ENCODE measurements around the gene TMEM171. TPM values are rescaled to one million over a fixed set of nuclear protein-coding genes. Genes with fewer than 3 reads are reported as not detected.

The TMEM171 gene
- total and polyA plus RNA-seq, 7 donors = 21.7 to 49.9 (median 46.8) TPM; not detected in 4

DNA sequence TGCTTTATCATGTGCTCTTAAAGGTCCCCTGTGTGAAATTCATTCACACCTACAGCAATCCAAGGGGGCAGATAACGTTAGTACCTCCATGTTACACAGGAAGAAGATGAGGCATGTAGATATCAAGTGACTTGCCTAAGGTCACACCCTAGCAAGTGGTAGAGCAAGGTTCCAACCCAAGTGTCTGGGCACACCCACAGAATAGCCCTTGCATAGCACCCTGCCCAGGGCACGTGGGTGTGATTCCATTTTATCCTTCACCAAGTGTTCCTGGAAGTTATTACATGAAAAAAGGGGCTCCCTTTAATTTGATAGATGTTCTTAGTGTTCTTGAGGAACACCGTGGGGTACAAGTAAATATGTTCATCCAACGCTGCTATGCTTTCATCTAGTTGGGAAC, 4.9 kb downstream of the TMEM171 start:
- 44 to 66% methylated on average over 4 of the region's 4 CpGs for WGBS, 2 donors
- peaks cover 0 to 8% (median 7%) of the 10 kb centered on the region in 4 donors for H3K4me1 ChIP-seq
- no peak overlapping the region for H3K4me3 ChIP-seq
- H3K27ac ChIP-seq = no peak overlapping the region
- TF ChIP-seq, protein P1, sequence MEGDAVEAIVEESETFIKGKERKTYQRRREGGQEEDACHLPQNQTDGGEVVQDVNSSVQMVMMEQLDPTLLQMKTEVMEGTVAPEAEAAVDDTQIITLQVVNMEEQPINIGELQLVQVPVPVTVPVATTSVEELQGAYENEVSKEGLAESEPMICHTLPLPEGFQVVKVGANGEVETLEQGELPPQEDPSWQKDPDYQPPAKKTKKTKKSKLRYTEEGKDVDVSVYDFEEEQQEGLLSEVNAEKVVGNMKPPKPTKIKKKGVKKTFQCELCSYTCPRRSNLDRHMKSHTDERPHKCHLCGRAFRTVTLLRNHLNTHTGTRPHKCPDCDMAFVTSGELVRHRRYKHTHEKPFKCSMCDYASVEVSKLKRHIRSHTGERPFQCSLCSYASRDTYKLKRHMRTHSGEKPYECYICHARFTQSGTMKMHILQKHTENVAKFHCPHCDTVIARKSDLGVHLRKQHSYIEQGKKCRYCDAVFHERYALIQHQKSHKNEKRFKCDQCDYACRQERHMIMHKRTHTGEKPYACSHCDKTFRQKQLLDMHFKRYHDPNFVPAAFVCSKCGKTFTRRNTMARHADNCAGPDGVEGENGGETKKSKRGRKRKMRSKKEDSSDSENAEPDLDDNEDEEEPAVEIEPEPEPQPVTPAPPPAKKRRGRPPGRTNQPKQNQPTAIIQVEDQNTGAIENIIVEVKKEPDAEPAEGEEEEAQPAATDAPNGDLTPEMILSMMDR (IDR thresholded peaks at IDR 0.05) = no peak
- TF ChIP-seq EP300 (IDR thresholded peaks at IDR 0.05) = no peak
- TF ChIP-seq POLR2AphosphoS5 (IDR thresholded peaks at IDR 0.05) = no peak
- TF ChIP-seq POLR2A (IDR thresholded peaks at IDR 0.05) = no peak
- no peak for DNase-seq
- intact Hi-C loops (cut with DNase I) = no loop called here
- no peaks in the 10 kb centered on the region for H3K9me3 ChIP-seq
- H3K27me3 ChIP-seq = peaks cover 4 to 37% (median 25%) of the 10 kb centered on the region in 3 donors
- no peaks in the 10 kb centered on the region for H3K36me3 ChIP-seq

DNA sequence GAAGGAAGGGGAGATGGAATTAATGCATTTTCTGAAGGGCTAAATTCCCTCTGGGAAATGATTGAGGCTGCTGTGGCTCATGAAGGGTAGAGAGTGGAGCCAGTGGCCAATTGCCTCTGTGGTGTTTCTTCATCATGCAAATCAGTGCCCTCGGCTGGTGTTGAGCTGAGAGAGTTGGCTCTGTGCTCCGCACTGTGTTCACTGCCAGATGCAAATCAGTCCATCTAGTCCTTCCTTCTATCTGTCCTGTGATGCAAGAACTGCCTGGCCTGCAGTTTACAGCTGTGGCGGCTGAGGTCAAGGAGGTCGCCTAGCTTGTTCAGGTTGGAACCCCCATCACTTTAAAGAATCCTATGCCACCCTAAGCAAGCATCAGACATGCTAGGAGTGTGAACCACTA, 6.0 kb downstream of the TMEM171 start:
- no peaks in the 10 kb centered on the region for H3K4me1 ChIP-seq
- no peaks in the 10 kb centered on the region for H3K36me3 ChIP-seq
- H3K9me3 ChIP-seq = no peaks in the 10 kb centered on the region
- H3K4me3 ChIP-seq = no peak overlapping the region
- intact Hi-C loops (cut with DNase I) = no loop called here
- TF ChIP-seq POLR2A (IDR thresholded peaks at IDR 0.05) (no peak), POLR2AphosphoS5 (IDR thresholded peaks at IDR 0.05) (no peak), EP300 (IDR thresholded peaks at IDR 0.05) (no peak)
- TF ChIP-seq, protein P1 (IDR thresholded peaks at IDR 0.05) = no peak
- DNase-seq = no peak
- H3K27ac ChIP-seq = no peak overlapping the region
- 76 to 85% methylated on average over 4 of the region's 4 CpGs for WGBS, 2 donors
- H3K27me3 ChIP-seq = peaks cover 3 to 26% (median 17%) of the 10 kb centered on the region in 3 donors

DNA sequence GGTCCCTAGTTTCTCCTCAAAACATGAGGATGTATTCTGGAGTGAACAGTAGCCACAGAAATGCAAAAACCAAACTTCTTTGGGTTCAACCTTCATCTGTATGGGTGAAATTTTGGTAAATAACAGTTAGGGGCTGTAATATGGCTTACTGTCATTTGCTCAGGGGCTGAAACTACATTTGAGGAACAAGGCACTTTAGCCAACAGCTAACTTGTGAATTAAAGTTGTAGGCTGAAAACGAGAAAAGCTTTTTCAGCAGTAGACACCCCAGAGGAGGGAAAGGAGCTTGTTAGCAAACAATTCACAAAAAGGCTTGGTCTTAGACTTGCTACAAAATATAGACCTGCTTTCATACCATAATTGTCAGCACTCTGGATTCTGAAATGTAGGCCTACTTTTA, 6.6 kb downstream of the TMEM171 start:
- 65 to 70% methylated on average over 1 of the region's 1 CpG for WGBS, 2 donors
- H3K27me3 ChIP-seq = peaks cover 3 to 20% (median 11%) of the 10 kb centered on the region in 3 donors
- no peaks in the 10 kb centered on the region for H3K4me1 ChIP-seq
- intact Hi-C loops (cut with DNase I) = no loop called here
- TF ChIP-seq POLR2AphosphoS5 (IDR thresholded peaks at IDR 0.05) = no peak
- TF ChIP-seq POLR2A (IDR thresholded peaks at IDR 0.05) = no peak
- TF ChIP-seq, protein P1 (IDR thresholded peaks at IDR 0.05) = no peak
- no peak for TF ChIP-seq EP300 (IDR thresholded peaks at IDR 0.05)
- no peak for DNase-seq
- H3K36me3 ChIP-seq = no peaks in the 10 kb centered on the region
- no peak overlapping the region for H3K27ac ChIP-seq
- H3K4me3 ChIP-seq = no peak overlapping the region
- H3K9me3 ChIP-seq = no peaks in the 10 kb centered on the region

DNA sequence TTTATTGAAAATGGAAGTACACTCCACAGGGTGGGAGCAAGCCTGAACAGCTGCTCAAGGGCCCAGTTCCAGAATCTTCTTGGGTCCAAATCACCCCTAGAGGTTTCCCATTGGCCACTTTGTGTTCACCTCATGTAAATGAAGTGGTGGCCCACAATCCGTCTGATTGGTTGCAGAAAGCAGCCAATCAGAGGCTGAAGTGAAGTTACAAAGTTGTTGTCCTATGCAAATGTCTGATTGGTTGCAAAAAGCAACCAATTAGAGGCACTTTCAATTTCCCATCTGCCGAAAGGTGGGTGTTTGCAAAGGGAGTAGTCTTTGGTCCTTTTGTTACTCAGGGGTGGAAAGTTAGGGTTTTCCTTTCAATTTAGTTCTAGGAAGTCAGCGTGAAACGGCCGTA, 8.8 kb downstream of the TMEM171 start:
- TF ChIP-seq, protein P1 (IDR thresholded peaks at IDR 0.05) = no peak
- TF ChIP-seq POLR2AphosphoS5 (IDR thresholded peaks at IDR 0.05) = no peak
- TF ChIP-seq EP300 (IDR thresholded peaks at IDR 0.05) = no peak
- TF ChIP-seq POLR2A (IDR thresholded peaks at IDR 0.05) = no peak
- DNase-seq = no peak
- Histone ChIP-seq H3K4me3 (no peak overlapping the region), H3K4me1 (no peaks in the 10 kb centered on the region), H3K36me3 (no peaks in the 10 kb centered on the region), H3K27me3 (peaks cover 0 to 3% (median 0%) of the 10 kb centered on the region in 3 donors), H3K27ac (no peak overlapping the region), H3K9me3 (no peaks in the 10 kb centered on the region)
- intact Hi-C loops (cut with DNase I) = no loop called here
- WGBS, 2 donors = 36 to 75% methylated on average over 5 of the region's 5 CpGs

DNA sequence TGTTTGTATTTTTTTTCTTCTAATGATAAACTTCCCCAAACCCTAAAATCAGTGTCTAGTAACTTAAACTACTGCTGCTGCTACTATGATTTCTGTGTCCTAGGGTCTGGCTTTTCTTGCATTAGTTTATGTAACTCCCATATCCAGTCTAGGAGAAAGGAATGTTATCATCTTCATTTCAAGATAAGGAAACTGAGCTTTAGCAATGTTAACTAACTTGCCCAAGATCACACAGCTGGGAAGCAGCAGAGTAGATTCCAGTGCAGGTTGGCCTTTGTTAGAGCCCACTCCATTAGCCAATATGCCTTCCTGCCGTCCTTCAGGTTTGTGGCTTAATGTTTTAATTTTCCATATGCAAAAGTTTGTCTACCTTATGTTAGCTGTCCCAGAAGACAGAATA, 10.4 kb downstream of the TMEM171 start:
- no peak for DNase-seq
- H3K9me3 ChIP-seq = no peaks in the 10 kb centered on the region
- peaks cover 0 to under 1% (median 0%) of the 10 kb centered on the region in 3 donors for H3K27me3 ChIP-seq
- no peak overlapping the region for H3K4me3 ChIP-seq
- H3K27ac ChIP-seq = no peak overlapping the region
- H3K4me1 ChIP-seq = no peaks in the 10 kb centered on the region
- intact Hi-C loops (cut with DNase I) = no loop called here
- WGBS, 2 donors = 66 to 74% methylated on average over 1 of the region's 1 CpG
- no peaks in the 10 kb centered on the region for H3K36me3 ChIP-seq
- TF ChIP-seq POLR2A (IDR thresholded peaks at IDR 0.05) (no peak), POLR2AphosphoS5 (IDR thresholded peaks at IDR 0.05) (no peak), EP300 (IDR thresholded peaks at IDR 0.05) (no peak)
- TF ChIP-seq, protein P1 (IDR thresholded peaks at IDR 0.05) = no peak

Data from sigmoid colon (tissue), 7 donors.